GM12864 (cell line): ENCODE data around the gene DEPP1.

Source experiments
- DNase-seq: peaks from one replicate; pipeline ENCODE4 v3.0.0-alpha.2; 2011; ENCODE audit warnings: low read depth
- H3K4me3 ChIP-seq: 2 replicates; pipeline ENCODE4 v1.5.1; 2011; ENCODE audit warnings: mild to moderate bottlenecking, low read depth, low read length, control low read depth
- CTCF ChIP-seq: IDR thresholded peaks from 2 replicates; pipeline ENCODE4 v1.5.1; 2011; ENCODE audit warnings: low read depth, mild to moderate bottlenecking, moderate library complexity, low read length, control low read depth, inconsistent platforms; ENCODE audit errors: missing control alignments

Gene DEPP1

GRCh38 chr10:44979281-44980191 lies 927 bp upstream of the DEPP1 start:
- TF ChIP-seq CTCF: no peak
- H3K4me3 ChIP-seq: no peak overlapping the region; the same call in 1 of the 2 replicates
- DNase-seq: no peak

- no peak for TF ChIP-seq CTCF
- DNase-seq: no peak
- peak overlapping the region; percentile 28 for H3K4me3 ChIP-seq
These were observed 418 bp downstream of the DEPP1 start for GRCh38 chr10:44978213-44978569.

GRCh38 chr10:44977287-44978212 lies 1.1 kb downstream of the DEPP1 start:
- TF ChIP-seq CTCF: no peak
- peak overlapping the region; percentile 28 for H3K4me3 ChIP-seq
- no peak for DNase-seq

GRCh38 chr10:44976352-44977198 lies 2.0 kb downstream of the DEPP1 start:
- TF ChIP-seq CTCF: no peak
- no peak overlapping the region for H3K4me3 ChIP-seq
- no peak for DNase-seq

GRCh38 chr10:44975431-44976331 lies 2.9 kb downstream of the DEPP1 start:
- H3K4me3 ChIP-seq: no peak overlapping the region
- no peak for DNase-seq
- TF ChIP-seq CTCF: no peak
